IMR-90 (cell line): ENCODE measurements around the gene GCNT2.

ENCODE experiments used
- BHLHE40 ChIP-seq: fragments of 150-350 bp; IDR thresholded peaks from 2 replicates; pipeline ENCODE4 v1.6.1; 2016; ENCODE audit warnings: mild to moderate bottlenecking, low read depth, low read length
- CEBPB ChIP-seq: IDR thresholded peaks from 2 replicates; pipeline ENCODE4 v1.6.1; 2012; ENCODE audit warnings: low read depth, low read length, improper control_type of control experiment
- CHD1 ChIP-seq: IDR thresholded peaks from 2 replicates; pipeline ENCODE4 v1.6.1; 2012; ENCODE audit warnings: low read depth, low read length, improper control_type of control experiment
- CTCF ChIP-seq: conservative IDR thresholded peaks from 2 replicates; pipeline ENCODE4 v1.5.1; 2012; ENCODE audit warnings: mild to moderate bottlenecking, low read depth, low read length, improper control_type of control experiment
- ELK1 ChIP-seq: fragments of 150-350 bp; IDR thresholded peaks from 2 replicates; pipeline ENCODE4 v1.6.1; 2016; ENCODE audit warnings: low read depth, mild to moderate bottlenecking, low read length, moderate library complexity, borderline replicate concordance
- MAZ ChIP-seq: IDR thresholded peaks from 2 replicates; pipeline ENCODE4 v1.6.1; 2012; ENCODE audit warnings: low read depth, mild to moderate bottlenecking, low read length, improper control_type of control experiment, moderate library complexity, borderline replicate concordance
- MXI1 ChIP-seq: IDR thresholded peaks from 2 replicates; pipeline ENCODE4 v1.6.1; 2012; ENCODE audit warnings: low read depth, mild to moderate bottlenecking, low read length, moderate library complexity, borderline replicate concordance
- POLR2A ChIP-seq: IDR thresholded peaks from 2 replicates; pipeline ENCODE4 v1.6.1; 2012; ENCODE audit warnings: mild to moderate bottlenecking, low read depth, low read length
- RAD21 ChIP-seq: IDR thresholded peaks from 2 replicates; pipeline ENCODE4 v1.6.1; 2012; ENCODE audit warnings: low read length, improper control_type of control experiment
- RFX5 ChIP-seq: IDR thresholded peaks from 2 replicates; pipeline ENCODE4 v1.8.0; 2012; ENCODE audit warnings: low read depth, mild to moderate bottlenecking, low read length, moderate library complexity
- SMC3 ChIP-seq: fragments of 150-350 bp; IDR thresholded peaks from 2 replicates; pipeline ENCODE4 v1.6.1; 2016; ENCODE audit warnings: low read depth, mild to moderate bottlenecking, antibody characterized with exemption, low read length, moderate library complexity
- USF2 ChIP-seq: fragments of 150-350 bp; IDR thresholded peaks from 2 replicates; pipeline ENCODE4 v1.6.1; 2017; ENCODE audit warnings: mild to moderate bottlenecking, antibody characterized with exemption, low read length, low read depth

GRCh38 chr6:10491463-10491862 is 29.7 kb upstream of the GCNT2 start:
- TF ChIP-seq BHLHE40 (no peak), CEBPB (no peak), CTCF (no peak), POLR2A (no peak), MAZ (no peak), USF2 (no peak), RAD21 (no peak), CHD1 (no peak), ELK1 (no peak), SMC3 (no peak), RFX5 (no peak), MXI1 (no peak)
